Measurements from ENCODE around the gene KHDRBS2. TPM values are rescaled to one million over a fixed set of nuclear protein-coding genes. Genes with fewer than 3 reads are reported as not detected.

KHDRBS2 gene
- total and polyA plus RNA-seq, 2 of the 4 experiments (the other 2 are of a cell fraction): not detected

DNA sequence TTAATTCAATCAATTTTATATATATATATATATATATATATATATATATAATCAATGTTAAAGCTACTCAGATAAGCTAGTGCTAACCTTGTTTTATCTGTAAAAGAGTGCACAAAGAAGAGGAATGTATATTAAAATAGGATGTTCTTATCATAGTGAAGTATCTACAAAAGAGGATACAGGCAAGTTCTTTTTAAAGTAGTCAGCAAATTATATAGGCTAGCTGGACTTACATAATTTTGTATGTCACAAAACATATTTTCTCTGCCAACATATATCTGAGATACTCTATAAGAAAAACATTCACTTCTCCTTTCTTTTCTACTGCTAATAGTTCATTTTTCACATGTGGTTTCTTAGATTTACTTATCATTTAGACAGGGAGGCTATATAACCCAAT, 39.9 kb downstream of the KHDRBS2 start:
- no peaks in the 10 kb centered on the region for H3K9me1 ChIP-seq (ENCODE audit: insufficient read depth, low read length)
- no peak overlapping the region for H2BK120ac ChIP-seq (ENCODE audit: low read depth, low read length)
- ChIA-PET CTCF (no interaction called here), POLR2A (ENCODE audit: unreplicated experiment) (no interaction called here)
- H4K8ac ChIP-seq (ENCODE audit: low read depth in 2 of 2, low read length in 2 of 2): no peak overlapping the region
- H3K23ac ChIP-seq (ENCODE audit: low read depth, low read length): no peak overlapping the region
- H3K9me3 ChIP-seq (ENCODE audit: control insufficient read depth, insufficient read depth, low read length): peaks cover 3% of the 10 kb centered on the region; the same call in 1 of the 2 replicates
- intact Hi-C loops (cut with micrococcal nuclease) (no loop called here), dilution Hi-C loops (cut with HindIII; ENCODE audit: low sequenced_read_pairs, unreplicated experiment) (no loop called here), in situ Hi-C loops (cut with MboI; ENCODE audit: low sequenced_read_pairs) (no loop called here)
- ATAC-seq (ENCODE audit: low read depth) (no peak), DNase-seq (no peak)
- no peak overlapping the region for H3K4me3 ChIP-seq (ENCODE audit: insufficient read depth, low read depth, low read length)
- no peak overlapping the region for H4K91ac ChIP-seq (ENCODE audit: insufficient read depth, low read depth, low read length)
- H4K5ac ChIP-seq (ENCODE audit: low read depth, low read length): no peak overlapping the region
- H2AK5ac ChIP-seq (ENCODE audit: low read depth, low read length): no peak overlapping the region
- H2BK5ac ChIP-seq (ENCODE audit: low read depth, low read length, poor library complexity, severe bottlenecking): no peak overlapping the region
- H3K9ac ChIP-seq (ENCODE audit: low read depth, low read length): no peak overlapping the region
- H2AK9ac ChIP-seq (replicated peaks; ENCODE audit: low read depth, low read length, poor library complexity): no peak overlapping the region
- no TSS peak for BruUV-seq (replicated peaks)
- H2AFZ ChIP-seq (replicated peaks; ENCODE audit: low read length, poor library complexity): no peak overlapping the region
- TF ChIP-seq MXI1 (IDR thresholded peaks at IDR 0.05; ENCODE audit: borderline replicate concordance, low read depth, low read length) (no peak), POLR2A (IDR thresholded peaks at IDR 0.05; ENCODE audit: low read depth, low read length) (no peak), CHD1 (IDR thresholded peaks at IDR 0.05; ENCODE audit: low read depth, low read length) (no peak), MAFK (IDR thresholded peaks at IDR 0.05; ENCODE audit: low read depth, low read length) (no peak), RCOR1 (IDR thresholded peaks at IDR 0.05; ENCODE audit: insufficient replicate concordance, low read length) (no peak)
- TF ChIP-seq, protein P1, sequence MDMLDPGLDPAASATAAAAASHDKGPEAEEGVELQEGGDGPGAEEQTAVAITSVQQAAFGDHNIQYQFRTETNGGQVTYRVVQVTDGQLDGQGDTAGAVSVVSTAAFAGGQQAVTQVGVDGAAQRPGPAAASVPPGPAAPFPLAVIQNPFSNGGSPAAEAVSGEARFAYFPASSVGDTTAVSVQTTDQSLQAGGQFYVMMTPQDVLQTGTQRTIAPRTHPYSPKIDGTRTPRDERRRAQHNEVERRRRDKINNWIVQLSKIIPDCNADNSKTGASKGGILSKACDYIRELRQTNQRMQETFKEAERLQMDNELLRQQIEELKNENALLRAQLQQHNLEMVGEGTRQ (IDR thresholded peaks at IDR 0.05; ENCODE audit: low read depth, low read length): no peak
- TF ChIP-seq, protein P2, sequence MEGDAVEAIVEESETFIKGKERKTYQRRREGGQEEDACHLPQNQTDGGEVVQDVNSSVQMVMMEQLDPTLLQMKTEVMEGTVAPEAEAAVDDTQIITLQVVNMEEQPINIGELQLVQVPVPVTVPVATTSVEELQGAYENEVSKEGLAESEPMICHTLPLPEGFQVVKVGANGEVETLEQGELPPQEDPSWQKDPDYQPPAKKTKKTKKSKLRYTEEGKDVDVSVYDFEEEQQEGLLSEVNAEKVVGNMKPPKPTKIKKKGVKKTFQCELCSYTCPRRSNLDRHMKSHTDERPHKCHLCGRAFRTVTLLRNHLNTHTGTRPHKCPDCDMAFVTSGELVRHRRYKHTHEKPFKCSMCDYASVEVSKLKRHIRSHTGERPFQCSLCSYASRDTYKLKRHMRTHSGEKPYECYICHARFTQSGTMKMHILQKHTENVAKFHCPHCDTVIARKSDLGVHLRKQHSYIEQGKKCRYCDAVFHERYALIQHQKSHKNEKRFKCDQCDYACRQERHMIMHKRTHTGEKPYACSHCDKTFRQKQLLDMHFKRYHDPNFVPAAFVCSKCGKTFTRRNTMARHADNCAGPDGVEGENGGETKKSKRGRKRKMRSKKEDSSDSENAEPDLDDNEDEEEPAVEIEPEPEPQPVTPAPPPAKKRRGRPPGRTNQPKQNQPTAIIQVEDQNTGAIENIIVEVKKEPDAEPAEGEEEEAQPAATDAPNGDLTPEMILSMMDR (conservative IDR thresholded peaks at IDR 0.05; ENCODE audit: low read depth, low read length): no peak
- no peaks in the 10 kb centered on the region for H3K4me1 ChIP-seq (ENCODE audit: control insufficient read depth, insufficient read depth, low read length)
- no peaks in the 10 kb centered on the region for H3K27me3 ChIP-seq (ENCODE audit: control insufficient read depth, insufficient read depth, low read length)
- no peak overlapping the region for H2BK15ac ChIP-seq (ENCODE audit: low read depth, low read length)
- H3K36me3 ChIP-seq (ENCODE audit: control insufficient read depth, insufficient read depth, low read length): no peaks in the 10 kb centered on the region
- H3K18ac ChIP-seq (ENCODE audit: low read depth, low read length): no peak overlapping the region
- H4K20me1 ChIP-seq (ENCODE audit: insufficient read depth, low read length): no peaks in the 10 kb centered on the region
- H3K27ac ChIP-seq (ENCODE audit: insufficient read depth, low read length): no peak overlapping the region
- H3K56ac ChIP-seq (ENCODE audit: extremely low read depth, insufficient read depth, low read length): no peak overlapping the region
- H3K4me2 ChIP-seq (ENCODE audit: low read depth, low read length): no peak overlapping the region
- H3K4ac ChIP-seq (ENCODE audit: low read depth, low read length): no peak overlapping the region
- H2BK20ac ChIP-seq (ENCODE audit: low read depth, low read length): no peak overlapping the region
- no peak overlapping the region for H3K14ac ChIP-seq (replicated peaks; ENCODE audit: low read depth, low read length)
- no peaks in the 10 kb centered on the region for H3K79me1 ChIP-seq (ENCODE audit: low read depth in 1 of 2, low read length in 2 of 2)

Measured in IMR-90 (cell line).